CD4-positive, alpha-beta T cell treated with Interleukin-17A for 1 hour (primary cell): ENCODE measurements around the gene SLITRK3.

Experiments
- DNase-seq: peaks from one replicate; pipeline ENCODE4 v3.0.0-alpha.2; 2020

Gene SLITRK3, protein sequence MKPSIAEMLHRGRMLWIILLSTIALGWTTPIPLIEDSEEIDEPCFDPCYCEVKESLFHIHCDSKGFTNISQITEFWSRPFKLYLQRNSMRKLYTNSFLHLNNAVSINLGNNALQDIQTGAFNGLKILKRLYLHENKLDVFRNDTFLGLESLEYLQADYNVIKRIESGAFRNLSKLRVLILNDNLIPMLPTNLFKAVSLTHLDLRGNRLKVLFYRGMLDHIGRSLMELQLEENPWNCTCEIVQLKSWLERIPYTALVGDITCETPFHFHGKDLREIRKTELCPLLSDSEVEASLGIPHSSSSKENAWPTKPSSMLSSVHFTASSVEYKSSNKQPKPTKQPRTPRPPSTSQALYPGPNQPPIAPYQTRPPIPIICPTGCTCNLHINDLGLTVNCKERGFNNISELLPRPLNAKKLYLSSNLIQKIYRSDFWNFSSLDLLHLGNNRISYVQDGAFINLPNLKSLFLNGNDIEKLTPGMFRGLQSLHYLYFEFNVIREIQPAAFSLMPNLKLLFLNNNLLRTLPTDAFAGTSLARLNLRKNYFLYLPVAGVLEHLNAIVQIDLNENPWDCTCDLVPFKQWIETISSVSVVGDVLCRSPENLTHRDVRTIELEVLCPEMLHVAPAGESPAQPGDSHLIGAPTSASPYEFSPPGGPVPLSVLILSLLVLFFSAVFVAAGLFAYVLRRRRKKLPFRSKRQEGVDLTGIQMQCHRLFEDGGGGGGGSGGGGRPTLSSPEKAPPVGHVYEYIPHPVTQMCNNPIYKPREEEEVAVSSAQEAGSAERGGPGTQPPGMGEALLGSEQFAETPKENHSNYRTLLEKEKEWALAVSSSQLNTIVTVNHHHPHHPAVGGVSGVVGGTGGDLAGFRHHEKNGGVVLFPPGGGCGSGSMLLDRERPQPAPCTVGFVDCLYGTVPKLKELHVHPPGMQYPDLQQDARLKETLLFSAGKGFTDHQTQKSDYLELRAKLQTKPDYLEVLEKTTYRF

DNA sequence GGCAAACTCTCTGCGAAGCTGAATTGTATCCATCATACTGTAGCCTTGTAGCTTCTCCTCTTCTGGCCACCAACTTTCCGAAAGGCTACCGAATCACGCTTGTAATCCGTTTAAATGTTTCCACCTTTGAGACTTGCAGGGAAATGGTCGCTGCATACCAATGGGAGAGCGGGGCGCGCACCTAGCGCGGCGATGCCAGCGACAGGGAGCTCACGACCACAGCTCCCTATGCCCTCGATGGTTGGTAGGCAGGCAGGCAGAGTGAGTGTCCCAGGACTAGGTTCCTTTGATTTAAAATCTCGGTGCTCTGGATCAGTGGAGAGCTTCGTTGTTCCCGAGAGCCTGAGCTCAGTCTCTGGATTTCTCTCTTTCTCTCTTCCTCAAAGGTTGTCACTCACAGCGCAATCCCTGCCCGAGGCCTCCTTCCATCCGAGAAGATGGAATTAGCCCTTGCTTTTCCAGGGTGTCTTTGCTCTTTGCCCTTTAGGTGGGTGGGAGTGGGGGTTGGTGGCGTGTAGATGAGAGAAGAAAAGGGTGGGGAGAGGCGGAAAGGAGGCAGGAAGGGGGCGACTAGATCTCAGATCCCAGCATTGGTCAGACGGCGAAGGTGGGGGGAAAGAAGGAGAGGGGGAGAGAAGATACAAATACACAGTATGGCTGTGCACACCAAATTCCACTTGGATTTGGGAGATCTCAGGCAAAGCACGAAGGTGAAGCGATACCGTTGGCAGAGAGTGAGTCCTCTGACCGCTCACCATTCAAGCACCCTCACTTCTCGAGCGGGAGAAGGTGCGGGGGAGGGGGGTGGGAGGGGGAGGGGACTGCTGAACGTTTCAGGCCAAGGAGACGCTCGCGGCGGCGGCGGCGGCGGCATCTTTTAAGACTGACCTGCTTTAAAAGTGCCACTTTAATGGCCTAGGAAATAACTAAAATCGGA lies at the start of gene SLITRK3:
Gene SLITRK3, minus strand, starts transcription at position 745 of the 937 bp plus-strand sequence. CDS start 5,554 bp downstream, outside the sequence.
- no peak for DNase-seq

GRCh38 chr3:165243597-165243996 lies 47.4 kb upstream of the SLITRK3 start:
- no peak for DNase-seq

GRCh38 chr3:165233501-165234195 lies 37.5 kb upstream of the SLITRK3 start:
- DNase-seq: no peak

- DNase-seq: no peak
Measured at GRCh38 chr3:165225604-165226003, 29.4 kb upstream of the SLITRK3 start.

DNA sequence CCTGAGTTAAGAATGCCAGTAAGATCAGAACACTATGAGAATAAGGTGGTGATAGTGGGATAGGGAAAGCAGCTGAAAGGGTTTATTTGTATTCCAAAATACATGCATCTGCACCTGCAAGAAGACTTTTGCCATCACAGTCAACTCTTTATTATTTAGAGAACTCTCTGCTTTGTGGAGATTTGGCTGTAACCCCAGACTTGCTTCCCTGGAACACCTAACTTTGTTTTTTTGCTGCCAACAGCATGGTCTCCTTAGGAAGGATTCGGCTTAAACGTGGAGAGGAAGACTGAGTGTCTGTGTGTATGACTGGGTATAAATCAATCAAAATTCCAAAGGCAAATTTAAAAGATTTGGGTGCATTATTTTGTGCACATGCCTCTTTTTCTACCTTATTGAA lies 21.6 kb upstream of the SLITRK3 start:
- DNase-seq: no peak

DNA sequence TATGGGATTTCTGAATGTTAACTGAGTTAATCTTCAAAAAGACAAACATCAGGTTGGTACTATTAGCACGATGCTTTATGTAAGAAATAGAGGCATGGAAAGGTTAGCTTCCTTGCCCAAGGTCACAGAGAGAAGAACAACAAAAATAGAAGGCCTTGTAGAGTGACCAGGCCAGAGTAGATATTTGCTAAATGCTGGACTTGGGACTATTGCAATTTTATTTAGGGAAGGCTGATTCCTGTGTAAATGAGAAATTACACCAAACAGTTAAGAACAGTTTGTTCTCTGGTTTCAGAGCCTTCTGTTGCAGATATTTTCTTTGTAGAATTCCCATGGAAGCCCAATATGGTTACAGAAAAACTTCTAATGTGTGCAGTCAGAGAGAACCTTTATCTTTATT lies 16.4 kb upstream of the SLITRK3 start:
- DNase-seq: no peak

- DNase-seq: no peak
Measured at GRCh38 chr3:165211721-165212120, 15.5 kb upstream of the SLITRK3 start.

GRCh38 chr3:165210727-165211126 lies 14.5 kb upstream of the SLITRK3 start:
- no peak for DNase-seq

- no peak for DNase-seq
Measured at GRCh38 chr3:165210132-165210531, 13.9 kb upstream of the SLITRK3 start.

- DNase-seq: peak; percentile 8
Measured at GRCh38 chr3:165206454-165207266, 10.5 kb upstream of the SLITRK3 start.

DNA sequence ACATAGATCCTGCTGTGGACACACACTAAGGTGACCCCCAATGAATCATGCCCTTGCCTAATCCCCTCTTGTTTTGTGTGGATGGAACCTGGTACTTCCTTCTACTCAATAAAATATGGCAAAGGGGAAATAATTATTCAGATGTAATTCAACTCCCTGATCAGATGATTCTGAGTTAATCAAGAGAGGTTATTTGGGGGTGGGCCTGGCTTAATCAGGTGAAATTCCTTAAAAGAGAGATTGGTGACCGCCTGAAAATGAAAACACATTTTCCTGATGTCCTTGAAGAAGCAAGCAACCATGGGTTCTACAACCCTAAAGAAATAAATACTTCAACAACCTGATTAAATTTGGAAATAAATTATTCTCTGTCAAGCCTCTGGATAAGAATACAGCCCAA lies 8.3 kb upstream of the SLITRK3 start:
- DNase-seq: no peak

GRCh38 chr3:165202995-165203394 lies 6.8 kb upstream of the SLITRK3 start:
- no peak for DNase-seq

GRCh38 chr3:165201964-165202363 lies 5.8 kb upstream of the SLITRK3 start:
- DNase-seq: no peak

DNA sequence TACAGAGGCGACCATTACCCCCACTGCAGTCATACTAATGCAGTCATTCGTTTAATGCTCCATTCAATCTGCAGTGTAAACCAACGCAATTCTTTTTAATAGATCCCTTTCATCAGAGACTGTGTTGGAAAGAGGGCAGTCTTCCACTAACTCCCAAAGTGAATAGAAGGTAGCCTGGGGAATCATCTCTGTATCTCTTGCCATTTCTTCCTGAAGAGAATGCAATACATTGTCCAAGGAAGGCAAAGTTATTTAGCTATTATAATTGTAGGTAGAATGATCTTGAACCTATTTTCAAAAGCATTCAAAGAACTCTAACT lies 1.3 kb upstream of the SLITRK3 start:
- DNase-seq: no peak

GRCh38 chr3:165196577-165197480 lies 645 bp upstream of the SLITRK3 start:
- no peak for DNase-seq

GRCh38 chr3:165195241-165195639 lies 944 bp downstream of the SLITRK3 start:
- DNase-seq: no peak

- no peak for DNase-seq
Measured at GRCh38 chr3:165194511-165195240, 1.5 kb downstream of the SLITRK3 start.

DNA sequence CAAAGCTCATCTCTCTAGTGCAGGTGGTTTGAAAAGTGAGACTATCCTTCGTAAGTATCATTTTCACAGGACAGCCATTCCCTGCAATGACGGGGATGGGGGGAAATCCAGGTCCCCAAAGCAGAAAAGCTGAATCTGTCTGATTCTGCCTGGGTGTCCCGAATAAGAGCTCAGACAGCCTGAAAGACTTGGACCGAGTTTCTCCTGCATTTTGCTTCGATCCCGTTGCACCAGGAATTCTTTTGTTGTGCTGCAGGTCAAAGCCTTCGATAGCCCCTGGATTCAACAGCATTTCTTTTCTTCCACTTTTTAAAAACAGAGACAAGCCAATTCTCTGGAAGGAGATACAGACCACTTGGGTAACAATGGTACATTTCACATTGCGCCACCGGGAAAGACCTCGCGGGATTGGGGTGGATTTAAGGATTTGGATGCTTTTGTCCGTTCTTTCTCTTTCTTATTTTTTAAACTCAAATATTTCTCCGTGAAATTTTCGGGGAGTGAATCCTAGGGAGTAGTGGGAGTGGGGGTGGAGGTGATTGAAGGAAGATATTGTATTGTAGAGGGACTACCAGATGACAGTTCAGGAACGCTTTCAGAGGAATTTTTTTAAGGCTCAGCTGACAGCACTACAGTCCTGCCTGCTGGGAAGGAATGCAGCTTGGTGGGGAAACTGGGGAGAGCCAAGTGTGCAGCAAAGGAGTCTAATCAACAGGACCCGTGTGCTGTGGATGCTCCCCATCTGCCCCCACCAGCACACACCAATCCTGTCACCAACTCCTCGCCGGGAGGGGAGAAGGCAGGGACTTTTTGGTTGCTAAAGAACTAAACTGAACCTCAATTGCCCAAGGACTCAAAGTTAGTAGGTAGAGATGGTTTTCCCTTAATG lies 2.6 kb downstream of the SLITRK3 start:
- DNase-seq: no peak
